ENCODE results near the gene NOC4L.

The NOC4L gene

GRCh38 chr12:132158677-132159554, 14.7 kb downstream of the NOC4L start:
- no peak for DNase-seq

GRCh38 chr12:132159555-132160003, 15.3 kb downstream of the NOC4L start:
- no peak for DNase-seq

- no peak for DNase-seq
Observed at GRCh38 chr12:132160016-132160415, 15.8 kb downstream of the NOC4L start.

GRCh38 chr12:132160601-132161035, 16.4 kb downstream of the NOC4L start:
- no peak for DNase-seq

- no peak for DNase-seq
Observed at GRCh38 chr12:132161036-132161781, 17.0 kb downstream of the NOC4L start.

GRCh38 chr12:132161796-132162507, 17.7 kb downstream of the NOC4L start:
- no peak for DNase-seq

GRCh38 chr12:132162508-132163031, 18.3 kb downstream of the NOC4L start:
- DNase-seq, result peak in 1 of 2 donors; percentile 12

GRCh38 chr12:132163041-132163910, 19.0 kb downstream of the NOC4L start:
- no peak for DNase-seq

- DNase-seq, result no peak
Observed at GRCh38 chr12:132163911-132164288, 19.6 kb downstream of the NOC4L start.

GRCh38 chr12:132164426-132164825, 20.2 kb downstream of the NOC4L start:
- no peak for DNase-seq

GRCh38 chr12:132165584-132165983, 21.3 kb downstream of the NOC4L start:
- DNase-seq, result no peak

GRCh38 chr12:132166093-132166492, 21.8 kb downstream of the NOC4L start:
- DNase-seq, result no peak

GRCh38 chr12:132166801-132167591, 22.7 kb downstream of the NOC4L start:
- no peak for DNase-seq

GRCh38 chr12:132167611-132168310, 23.5 kb downstream of the NOC4L start:
- no peak for DNase-seq

GRCh38 chr12:132168311-132169031, 24.2 kb downstream of the NOC4L start:
- DNase-seq, result no peak

GRCh38 chr12:132169376-132169775, 25.1 kb downstream of the NOC4L start:
- DNase-seq, result no peak

GRCh38 chr12:132170094-132170636, 25.9 kb downstream of the NOC4L start:
- DNase-seq, result no peak

GRCh38 chr12:132170637-132171292, 26.5 kb downstream of the NOC4L start:
- no peak for DNase-seq

Measured in hippocampal formation (tissue), 2 donors.